NCI-H510A treated with DMSO at 0.1 percent for 48 hours (cell line): ENCODE measurements around the gene ARID1B.

Experiments
- DNase-seq: peaks from one replicate; lab custom pipeline; 2025; lab: John Stamatoyannopoulos, UW

ARID1B gene

GRCh38 chr6:157184202-157185015 lies 407.2 kb downstream of the ARID1B start:
- DNase-seq, result peak; percentile 58

- DNase-seq, result no peak
Observed at GRCh38 chr6:157185171-157185570, 408.0 kb downstream of the ARID1B start.

GRCh38 chr6:157185986-157186385 lies 408.8 kb downstream of the ARID1B start:
- no peak for DNase-seq

GRCh38 chr6:157186785-157187181 lies 409.6 kb downstream of the ARID1B start:
- no peak for DNase-seq

GRCh38 chr6:157187182-157188083 lies 410.3 kb downstream of the ARID1B start:
- DNase-seq, result peak; percentile 87

GRCh38 chr6:157188213-157188612 lies 411.0 kb downstream of the ARID1B start:
- DNase-seq, result no peak

GRCh38 chr6:157193443-157193996 lies 416.3 kb downstream of the ARID1B start:
- DNase-seq, result peak; percentile 35

GRCh38 chr6:157194110-157194509 lies 416.9 kb downstream of the ARID1B start:
- DNase-seq, result peak; percentile 15

- no peak for DNase-seq
Observed at GRCh38 chr6:157194643-157195042, 417.5 kb downstream of the ARID1B start.

- DNase-seq, result no peak
Observed at GRCh38 chr6:157196391-157196790, 419.2 kb downstream of the ARID1B start.

GRCh38 chr6:157198425-157199279 lies 421.5 kb downstream of the ARID1B start:
- peak; percentile 93 for DNase-seq

GRCh38 chr6:157200117-157200516 lies 422.9 kb downstream of the ARID1B start:
- no peak for DNase-seq

- no peak for DNase-seq
Observed at GRCh38 chr6:157200611-157201010, 423.4 kb downstream of the ARID1B start.

- no peak for DNase-seq
Observed at GRCh38 chr6:157201083-157201482, 423.9 kb downstream of the ARID1B start.

- peak; percentile 75 for DNase-seq
Observed at GRCh38 chr6:157203312-157203744, 426.1 kb downstream of the ARID1B start.

- no peak for DNase-seq
Observed at GRCh38 chr6:157203764-157204163, 426.6 kb downstream of the ARID1B start.

- no peak for DNase-seq
Observed at GRCh38 chr6:157205473-157206358, 428.5 kb downstream of the ARID1B start.

- DNase-seq, result no peak
Observed at GRCh38 chr6:157206359-157206815, 429.2 kb downstream of the ARID1B start.

GRCh38 chr6:157207521-157208076 lies 430.4 kb downstream of the ARID1B start:
- DNase-seq, result no peak

GRCh38 chr6:157209865-157210530 lies 432.8 kb downstream of the ARID1B start:
- DNase-seq, result no peak
